ENCODE results near the gene TCF12.
A peak's percentile ranks its signal among the peaks of the same experiment; 100 is the strongest.

TCF12 gene

GRCh38 chr15:56918046-56918938 is at the start of gene TCF12:
TCF12 (plus strand) TSS chr15:56918644; CDS start chr15:56919914, 1,270 bp downstream.
- DNase-seq (ENCODE audit: low read depth), result peak; percentile 91
- TF ChIP-seq, protein P1, sequence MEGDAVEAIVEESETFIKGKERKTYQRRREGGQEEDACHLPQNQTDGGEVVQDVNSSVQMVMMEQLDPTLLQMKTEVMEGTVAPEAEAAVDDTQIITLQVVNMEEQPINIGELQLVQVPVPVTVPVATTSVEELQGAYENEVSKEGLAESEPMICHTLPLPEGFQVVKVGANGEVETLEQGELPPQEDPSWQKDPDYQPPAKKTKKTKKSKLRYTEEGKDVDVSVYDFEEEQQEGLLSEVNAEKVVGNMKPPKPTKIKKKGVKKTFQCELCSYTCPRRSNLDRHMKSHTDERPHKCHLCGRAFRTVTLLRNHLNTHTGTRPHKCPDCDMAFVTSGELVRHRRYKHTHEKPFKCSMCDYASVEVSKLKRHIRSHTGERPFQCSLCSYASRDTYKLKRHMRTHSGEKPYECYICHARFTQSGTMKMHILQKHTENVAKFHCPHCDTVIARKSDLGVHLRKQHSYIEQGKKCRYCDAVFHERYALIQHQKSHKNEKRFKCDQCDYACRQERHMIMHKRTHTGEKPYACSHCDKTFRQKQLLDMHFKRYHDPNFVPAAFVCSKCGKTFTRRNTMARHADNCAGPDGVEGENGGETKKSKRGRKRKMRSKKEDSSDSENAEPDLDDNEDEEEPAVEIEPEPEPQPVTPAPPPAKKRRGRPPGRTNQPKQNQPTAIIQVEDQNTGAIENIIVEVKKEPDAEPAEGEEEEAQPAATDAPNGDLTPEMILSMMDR (conservative IDR thresholded peaks at IDR 0.05; ENCODE audit: control insufficient read depth, insufficient read depth, low read depth, low read length), result peak; percentile 23
- H3K4me3 ChIP-seq (ENCODE audit: control insufficient read depth, low read depth, low read length), result peak within 1 kb of the TSS; percentile 89

GRCh38 chr15:56869573-56869972 is 48.9 kb upstream of the TCF12 start:
- TF ChIP-seq, protein P1 (conservative IDR thresholded peaks at IDR 0.05; ENCODE audit: control insufficient read depth, insufficient read depth, low read depth, low read length), result peak; percentile 56
- no peak overlapping the region for H3K4me3 ChIP-seq (ENCODE audit: control insufficient read depth, low read depth, low read length)
- DNase-seq (ENCODE audit: low read depth), result peak; percentile 36

DNA sequence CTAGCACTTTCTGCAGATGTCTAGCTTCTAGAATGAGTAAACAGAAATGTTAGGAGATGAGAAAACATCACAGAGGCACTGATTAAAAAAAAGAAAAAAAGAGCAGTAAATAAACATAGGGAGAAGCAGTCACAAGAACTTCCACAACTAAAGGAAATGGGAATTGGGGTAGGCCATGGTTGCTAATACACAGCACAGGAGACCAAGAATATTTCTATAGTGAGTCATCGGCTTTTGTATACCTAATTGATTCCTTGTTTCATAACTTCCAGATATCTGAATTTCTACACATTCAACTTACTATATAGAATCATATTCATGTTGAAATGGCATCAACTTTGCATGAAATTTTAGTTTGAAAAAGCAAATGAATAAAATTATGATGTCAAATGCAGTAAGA is 47.3 kb upstream of the TCF12 start:
- peak; percentile 79 for DNase-seq (ENCODE audit: low read depth)

DNA sequence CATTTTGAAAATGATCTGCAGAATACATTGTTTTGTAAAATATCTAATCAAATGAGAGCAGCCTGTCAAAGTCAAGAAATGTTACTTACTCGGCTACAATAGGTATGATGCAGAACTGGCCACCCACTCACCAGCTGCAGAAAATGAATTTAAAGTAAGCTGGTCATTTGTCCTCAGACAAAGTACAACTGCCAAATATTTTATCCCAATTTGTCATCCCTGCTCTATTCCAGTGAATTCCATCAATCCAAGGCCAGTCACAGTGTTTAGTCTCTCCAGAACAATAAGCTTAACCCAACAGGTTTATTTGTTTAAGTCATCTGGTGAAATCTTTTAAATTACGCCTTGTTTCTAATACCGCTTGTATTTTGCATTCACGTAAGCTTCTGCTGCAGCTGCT is 46.6 kb upstream of the TCF12 start:
- DNase-seq (ENCODE audit: low read depth), result peak; percentile 33
- no peak overlapping the region for H3K4me3 ChIP-seq (ENCODE audit: control insufficient read depth, low read depth, low read length)
- TF ChIP-seq, protein P1 (conservative IDR thresholded peaks at IDR 0.05; ENCODE audit: control insufficient read depth, insufficient read depth, low read depth, low read length), result no peak

More for the DNA sequence above, 47.3 kb upstream of the TCF12 start:
- H3K4me3 ChIP-seq (ENCODE audit: control insufficient read depth, low read depth, low read length), result no peak overlapping the region
- TF ChIP-seq, protein P1 (conservative IDR thresholded peaks at IDR 0.05; ENCODE audit: control insufficient read depth, insufficient read depth, low read depth, low read length), result no peak

GRCh38 chr15:56877255-56877970 is 41.0 kb upstream of the TCF12 start:
- TF ChIP-seq, protein P1 (conservative IDR thresholded peaks at IDR 0.05; ENCODE audit: control insufficient read depth, insufficient read depth, low read depth, low read length), result no peak
- H3K4me3 ChIP-seq (ENCODE audit: control insufficient read depth, low read depth, low read length), result no peak overlapping the region
- DNase-seq (ENCODE audit: low read depth), result no peak

DNA sequence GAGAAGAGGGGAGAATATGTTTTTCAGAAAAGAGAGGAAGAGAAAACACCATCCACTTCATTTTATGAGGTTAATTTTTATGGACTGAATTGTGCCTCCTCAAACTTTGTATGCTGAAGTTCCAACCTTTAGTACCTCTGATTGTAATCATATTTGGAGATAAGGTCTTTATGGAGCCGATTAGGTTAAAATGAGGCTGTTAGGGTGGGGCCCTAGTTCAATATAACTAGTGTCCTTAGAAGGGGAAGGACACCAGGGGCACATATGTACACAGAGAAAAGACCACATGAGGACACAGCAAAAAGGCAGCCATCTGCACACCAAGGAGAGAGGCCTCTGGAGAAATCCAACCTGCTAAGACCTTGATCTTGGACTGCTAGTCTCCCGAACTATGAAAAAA is 38.9 kb upstream of the TCF12 start:
- DNase-seq (ENCODE audit: low read depth), result no peak
- TF ChIP-seq, protein P1 (conservative IDR thresholded peaks at IDR 0.05; ENCODE audit: control insufficient read depth, insufficient read depth, low read depth, low read length), result no peak
- H3K4me3 ChIP-seq (ENCODE audit: control insufficient read depth, low read depth, low read length), result no peak overlapping the region

Data from fibroblast of mammary gland (primary cell).